HCT116 (cell line): ENCODE data around the gene PLEKHG3. TPM values are rescaled to one million over a fixed set of nuclear protein-coding genes. Genes with fewer than 3 reads are reported as not detected.

Experiments
- ATAC-seq: fragments of 200-7000 bp; cut with Tn5 transposase; 2 replicates; pipeline ENCODE4 v1.9.1; 2020; ENCODE audit warnings: mild to moderate bottlenecking, moderate library complexity
- BruUV-seq: library from RNA; stranded (reverse); fragments of 400-500 nt; replicated peaks from 2 replicates; lab custom pipeline; 2021; lab: Mats Ljungman, UMichigan
- CTCF ChIA-PET: fragments of 300-600 bp; sonication (Branson Sonifier 250); formaldehyde crosslinking; loops from one replicate; lab custom pipeline; 2021; ENCODE audit warnings: antibody characterized with exemption; lab: Charles Lee
- POLR2A ChIA-PET: fragments of 300-600, 350-600 bp; sonication (Branson Sonifier 250); formaldehyde crosslinking; loops from one replicate; lab custom pipeline; 2021; ENCODE audit warnings: antibody characterized with exemption; lab: Charles Lee
- RAD21 ChIA-PET, 2 experiments: fragments of 300-600 bp; sonication (Branson Sonifier 250); formaldehyde crosslinking; loops; one replicate each; lab custom pipeline; 2023; ENCODE audit warnings: low total read pairs in 2 of 2; ENCODE audit not compliant: uncharacterized antibody in 2 of 2, unreplicated experiment in 2 of 2, low non-redundant PET in 1 of 2; lab: Charles Lee
- DNase-seq: peaks from one replicate; pipeline ENCODE4 v3.0.0-alpha.2; 2010; ENCODE audit warnings: low read depth, low spot score
- H2AFZ ChIP-seq: fragments of 200-600 bp; shearing (Covaris generic), sonication (generic); 2 replicates; pipeline ENCODE4 v1.6.1; 2017; ENCODE audit warnings: low read depth, mixed run types, mixed read lengths, antibody characterized with exemption, low read length; ENCODE audit not compliant: poor library complexity, severe bottlenecking
- H3K27ac ChIP-seq: 2 replicates; pipeline ENCODE4 v1.5.1; 2012; ENCODE audit warnings: low read depth, low read length
- H3K27me3 ChIP-seq: fragments of 200-600 bp; sonication (generic); 2 replicates; pipeline ENCODE4 v1.6.1; 2016; ENCODE audit warnings: mixed run types, low read length, mixed read lengths; ENCODE audit not compliant: insufficient read depth
- H3K36me3 ChIP-seq, 2 experiments: fragments of 200-500 bp in 1 of 2; fragments of 200-600 bp in 1 of 2; sonication (Bioruptor generic) in 1 of 2; sonication (generic) in 1 of 2; 2 replicates each; pipeline versions ENCODE4 v1.5.1 to v1.6.1; 2014 to 2016; ENCODE audit warnings: low read length in 2 of 2, inconsistent platforms in 1 of 2, mixed read lengths in 1 of 2, mixed run types in 1 of 2; ENCODE audit not compliant: insufficient read depth in 2 of 2, control insufficient read depth in 1 of 2
- H3K4me1 ChIP-seq, 2 experiments: fragments of 200-600 bp in 1 of 2; sonication (generic) in 1 of 2; 2 replicates each; pipeline versions ENCODE4 v1.5.1 to v1.6.1; 2012 to 2017; ENCODE audit warnings: low read length in 2 of 2, inconsistent platforms in 1 of 2, mild to moderate bottlenecking in 1 of 2, mixed read lengths in 1 of 2, mixed run types in 1 of 2, moderate library complexity in 1 of 2; ENCODE audit not compliant: insufficient read depth in 2 of 2, control insufficient read depth in 1 of 2
- H3K4me2 ChIP-seq: fragments of 200-600 bp; sonication (generic); 2 replicates; pipeline ENCODE4 v1.6.1; 2017; ENCODE audit warnings: mixed run types, low read length, mixed read lengths
- H3K4me3 ChIP-seq, 2 experiments: fragments of 200-600 bp in 1 of 2; sonication (generic) in 1 of 2; replicated peaks in 1 of 2; 2 replicates each; pipeline ENCODE4 v1.5.1; 2011 to 2016; ENCODE audit warnings: low read length in 2 of 2, control low read depth in 1 of 2, low read depth in 1 of 2, mild to moderate bottlenecking in 1 of 2, mixed read lengths in 1 of 2, mixed run types in 1 of 2
- H3K79me2 ChIP-seq: fragments of 200-600 bp; sonication (generic); 2 replicates; pipeline ENCODE4 v1.6.1; 2017; ENCODE audit warnings: mild to moderate bottlenecking, mixed run types, low read length, moderate library complexity, mixed read lengths; ENCODE audit not compliant: insufficient read depth
- H3K9ac ChIP-seq: fragments of 200-600 bp; sonication (generic); 2 replicates; pipeline ENCODE4 v1.6.1; 2016; ENCODE audit warnings: low read length, mixed read lengths
- H3K9me2 ChIP-seq: fragments of 200-600 bp; sonication (generic), shearing (Covaris generic); 2 replicates; pipeline ENCODE4 v1.6.1; 2017; ENCODE audit warnings: mixed run types, mild to moderate bottlenecking, moderate library complexity; ENCODE audit not compliant: insufficient read depth
- H3K9me3 ChIP-seq, 2 experiments: fragments of 200-500 bp in 1 of 2; fragments of 200-600 bp in 1 of 2; sonication (Bioruptor generic) in 1 of 2; sonication (generic) in 1 of 2; 2 replicates each; pipeline ENCODE4 v1.6.1; 2014 to 2017; ENCODE audit warnings: low read length in 2 of 2, mixed read lengths in 2 of 2, inconsistent platforms in 1 of 2, low read depth in 1 of 2, mild to moderate bottlenecking in 1 of 2, mixed run types in 1 of 2, moderate library complexity in 1 of 2; ENCODE audit not compliant: control insufficient read depth in 1 of 2, insufficient read depth in 1 of 2
- H4K20me1 ChIP-seq: fragments of 200-600 bp; sonication (generic), shearing (Covaris generic); 2 replicates; pipeline ENCODE4 v1.6.1; 2017; ENCODE audit warnings: mixed run types, mild to moderate bottlenecking, moderate library complexity; ENCODE audit not compliant: insufficient read depth
- ATF3 ChIP-seq: IDR thresholded peaks from 2 replicates; pipeline ENCODE4 v1.6.1; 2012
- CBX3 ChIP-seq: IDR thresholded peaks from 2 replicates; pipeline ENCODE4 v1.6.1; 2012; ENCODE audit warnings: low read depth
- CEBPB ChIP-seq: IDR thresholded peaks from 2 replicates; pipeline ENCODE4 v1.6.1; 2012; ENCODE audit warnings: low read depth
- CTCF ChIP-seq, 3 experiments: fragments of 200-600 bp in 1 of 3; sonication (generic) in 1 of 3; IDR thresholded peaks in 2 of 3; conservative IDR thresholded peaks in 1 of 3; 2 replicates each; pipeline ENCODE4 v1.5.1; 2012 to 2017; ENCODE audit warnings: low read depth in 2 of 3, low read length in 2 of 3, antibody characterized with exemption in 1 of 3, borderline replicate concordance in 1 of 3, control low read depth in 1 of 3, mild to moderate bottlenecking in 1 of 3, mixed read lengths in 1 of 3, mixed run types in 1 of 3, moderate library complexity in 1 of 3; ENCODE audit not compliant: insufficient read depth in 1 of 3
- EGR1 ChIP-seq: IDR thresholded peaks from 2 replicates; pipeline ENCODE4 v1.6.1; 2012; ENCODE audit warnings: low read depth
- ELF1 ChIP-seq: IDR thresholded peaks from 2 replicates; pipeline ENCODE4 v1.6.1; 2012; ENCODE audit warnings: low read depth, borderline replicate concordance
- EZH2phosphoT487 ChIP-seq: fragments of 200-600 bp; IDR thresholded peaks from 2 replicates; pipeline ENCODE4 v1.6.1; 2018; ENCODE audit warnings: antibody characterized with exemption, borderline replicate concordance
- FOSL1 ChIP-seq: IDR thresholded peaks from 2 replicates; pipeline ENCODE4 v1.6.1; 2012; ENCODE audit warnings: low read depth
- MAX ChIP-seq: IDR thresholded peaks from 2 replicates; pipeline ENCODE4 v1.6.1; 2012
- POLR2A ChIP-seq: IDR thresholded peaks from 2 replicates; pipeline ENCODE4 v1.7.0; 2011; ENCODE audit warnings: borderline replicate concordance; ENCODE audit not compliant: insufficient read depth, insufficient read length; ENCODE audit errors: extremely low read depth
- POLR2AphosphoS5 ChIP-seq: IDR thresholded peaks from 2 replicates; pipeline ENCODE4 v1.6.1; 2011; ENCODE audit warnings: mild to moderate bottlenecking, low read depth, low read length, moderate library complexity
- REST ChIP-seq: IDR thresholded peaks from 2 replicates; pipeline ENCODE4 v1.6.1; 2012; ENCODE audit warnings: low read depth
- SIN3A ChIP-seq: IDR thresholded peaks from 2 replicates; pipeline ENCODE4 v1.6.1; 2012; ENCODE audit warnings: low read depth
- SP1 ChIP-seq: IDR thresholded peaks from 2 replicates; pipeline ENCODE4 v1.6.1; 2012; ENCODE audit warnings: low read depth
- TCF7L2 ChIP-seq: IDR thresholded peaks from 2 replicates; pipeline ENCODE4 v1.7.0; 2011; ENCODE audit warnings: borderline replicate concordance, inconsistent platforms; ENCODE audit not compliant: insufficient read depth, insufficient read length; ENCODE audit errors: extremely low read depth
- ZNF274 ChIP-seq: fragments of 200-500 bp; sonication (Bioruptor generic); IDR thresholded peaks from 2 replicates; pipeline ENCODE4 v1.6.1; 2014; ENCODE audit warnings: mild to moderate bottlenecking, low read depth, low read length, inconsistent platforms
- intact Hi-C: fragments of 100-400 bp; cut with micrococcal nuclease; formaldehyde crosslinking; loops from 2 replicates; pipeline ENCODE4 v1.10.0; 2022
- total RNA-seq: library from RNA; stranded (reverse); gene quantifications from one replicate; pipeline ENCODE4 v1.2.1, GENCODE V29; 2021; ENCODE audit not compliant: unreplicated experiment

Gene PLEKHG3
- total RNA-seq, 1 experiment from 2014 or later, result 55.6 TPM

- intact Hi-C loops, result no loop called here
- DNase-seq (no peak), ATAC-seq (no peak)
- Histone ChIP-seq H3K9me2 (no peaks in the 10 kb centered on the region), H3K4me2 (no peak overlapping the region), H4K20me1 (no peaks in the 10 kb centered on the region), H3K4me1 (peaks cover 2 to 11% of the 10 kb centered on the region in 2 experiments; a peak in 2 of 4 replicates), H3K4me3 (no peak overlapping the region), H3K9me3 (no peaks in the 10 kb centered on the region), H3K36me3 (no peaks in the 10 kb centered on the region), H2AFZ (no peak overlapping the region), H3K27ac (no peak overlapping the region), H3K27me3 (no peaks in the 10 kb centered on the region), H3K79me2 (no peaks in the 10 kb centered on the region), H3K9ac (no peak overlapping the region)
- no TSS peak for BruUV-seq
- ChIA-PET RAD21 (no interaction called here), POLR2A (no interaction called here), CTCF (no interaction called here)
- TF ChIP-seq ELF1 (no peak), ZNF274 (no peak), CTCF (IDR thresholded peaks at IDR 0.05 in 2 of 3, conservative IDR thresholded peaks at IDR 0.05 in 1 of 3; ENCODE audit: borderline replicate concordance in 1 of 3, insufficient read depth in 1 of 3, low read depth in 2 of 3, low read length in 2 of 3) (no peak), POLR2A (no peak), SP1 (no peak), SIN3A (no peak), EGR1 (no peak), CEBPB (no peak), REST (no peak), FOSL1 (no peak), CBX3 (no peak), TCF7L2 (no peak), POLR2AphosphoS5 (no peak), MAX (no peak), ATF3 (no peak), EZH2phosphoT487 (no peak)
These were observed 82.3 kb downstream of the PLEKHG3 start for GRCh38 chr14:64786296-64787149.
